ENCODE results near the gene CLIC5.

CLIC5 gene

DNA sequence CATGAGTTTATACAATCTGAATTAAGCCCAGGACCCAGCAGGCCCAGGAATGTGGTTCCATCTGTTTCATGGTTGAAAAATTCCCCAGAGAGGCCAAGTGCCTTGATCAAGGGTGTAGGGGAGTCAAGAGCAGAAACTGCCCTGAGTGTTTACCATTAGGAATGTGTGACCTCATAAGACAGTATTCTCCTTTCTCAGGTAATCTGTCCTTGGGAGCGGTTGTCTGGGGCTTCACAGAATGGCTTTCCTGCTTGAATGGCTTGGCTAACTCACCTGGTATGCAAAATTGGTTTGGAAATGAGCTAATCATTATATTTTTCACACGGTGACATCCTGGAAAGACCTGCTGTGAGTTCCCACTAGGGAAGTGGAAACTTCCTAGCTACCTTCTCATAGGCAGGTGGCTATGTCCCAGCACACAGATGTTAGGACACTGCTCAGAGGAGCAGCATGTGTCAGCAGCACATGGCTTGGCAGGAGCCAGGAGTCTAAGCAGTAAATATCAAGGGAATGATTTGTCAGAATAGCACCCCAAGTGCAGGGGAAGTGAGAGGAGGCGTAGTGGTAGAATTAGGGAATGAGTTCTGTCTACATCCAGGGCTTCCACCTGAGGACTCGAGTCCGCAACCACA, 17.7 kb downstream of the CLIC5 start:
- DNase-seq (ENCODE audit: low read depth), result no peak

DNA sequence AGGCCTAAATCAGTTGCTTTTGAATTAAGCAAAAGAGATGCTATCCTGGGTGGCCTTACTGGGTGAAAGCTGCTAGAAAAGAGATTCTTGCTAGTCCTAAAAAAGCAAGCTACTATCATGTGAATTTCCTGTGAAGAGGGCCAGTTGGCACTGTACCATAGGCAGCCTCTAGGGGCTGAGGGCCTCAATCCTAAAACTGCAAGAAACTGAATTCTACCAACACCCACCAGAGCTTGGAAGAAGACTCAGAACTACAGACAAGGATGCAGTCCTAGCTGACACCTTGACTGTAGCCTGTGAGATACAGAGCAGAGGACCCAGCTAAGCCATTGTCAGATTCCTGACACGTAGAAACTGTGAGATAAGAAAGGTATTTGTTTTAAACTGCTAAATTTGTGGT, 24.5 kb downstream of the CLIC5 start:
- DNase-seq (ENCODE audit: low read depth), result no peak

GRCh38 chr6:45990162-45990561, 25.5 kb downstream of the CLIC5 start:
- DNase-seq (ENCODE audit: low read depth), result no peak

- no peak for DNase-seq (ENCODE audit: low read depth)
These were observed 27.0 kb downstream of the CLIC5 start for GRCh38 chr6:45988635-45989034.

GRCh38 chr6:45987856-45988255, 27.8 kb downstream of the CLIC5 start:
- no peak for DNase-seq (ENCODE audit: low read depth)

DNA sequence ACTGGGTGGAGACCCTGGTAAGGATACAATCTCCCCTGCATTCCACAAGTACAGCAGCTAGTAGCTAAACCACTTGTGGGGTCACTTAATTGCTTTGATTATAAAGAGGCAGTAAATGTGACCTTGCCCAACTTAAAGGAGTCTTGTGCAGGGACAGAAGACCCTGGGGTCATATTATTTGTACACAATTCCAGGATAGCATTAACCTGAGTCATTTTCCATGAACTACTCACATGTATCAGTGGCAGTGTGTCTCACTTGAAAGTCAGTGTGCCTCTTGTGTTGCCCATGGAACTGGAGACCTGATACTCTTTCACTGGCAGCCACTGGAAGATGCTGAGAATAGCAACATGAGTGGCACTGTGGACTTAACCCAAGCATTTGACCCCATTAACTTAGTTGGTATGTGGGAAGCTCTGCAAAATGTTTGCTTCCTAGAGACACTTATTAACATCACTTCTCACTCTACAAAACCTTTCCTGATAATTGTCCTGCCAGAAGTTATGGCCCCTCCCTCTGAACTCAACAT, 28.9 kb downstream of the CLIC5 start:
- DNase-seq (ENCODE audit: low read depth), result no peak

- DNase-seq (ENCODE audit: low read depth), result no peak
These were observed 30.8 kb downstream of the CLIC5 start for GRCh38 chr6:45984788-45985425.

- DNase-seq (ENCODE audit: low read depth), result no peak
These were observed 31.3 kb downstream of the CLIC5 start for GRCh38 chr6:45984347-45984746.

DNA sequence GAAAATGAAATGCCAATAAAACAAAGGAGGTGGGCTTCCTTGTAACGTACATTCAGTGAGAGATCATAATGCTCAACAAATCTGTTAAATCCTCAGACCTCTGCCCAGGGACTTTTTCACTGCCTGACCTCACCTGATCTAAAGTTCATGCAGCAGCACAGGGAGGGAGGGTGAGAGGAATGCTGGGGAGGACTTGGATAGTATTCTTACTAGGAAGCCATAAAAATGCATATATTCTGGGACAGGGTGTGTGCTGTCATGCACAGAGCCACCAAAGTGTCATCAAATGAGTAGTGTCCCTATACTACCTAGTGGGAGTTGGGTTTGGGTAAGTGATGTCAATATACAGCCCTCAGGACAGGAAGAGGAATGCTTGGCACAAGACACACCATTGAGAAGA, 32.6 kb downstream of the CLIC5 start:
- no peak for DNase-seq (ENCODE audit: low read depth)

- DNase-seq (ENCODE audit: low read depth), result no peak
These were observed 33.2 kb downstream of the CLIC5 start for GRCh38 chr6:45982280-45983036.

GRCh38 chr6:45981046-45981445, 34.6 kb downstream of the CLIC5 start:
- DNase-seq (ENCODE audit: low read depth), result no peak

DNA sequence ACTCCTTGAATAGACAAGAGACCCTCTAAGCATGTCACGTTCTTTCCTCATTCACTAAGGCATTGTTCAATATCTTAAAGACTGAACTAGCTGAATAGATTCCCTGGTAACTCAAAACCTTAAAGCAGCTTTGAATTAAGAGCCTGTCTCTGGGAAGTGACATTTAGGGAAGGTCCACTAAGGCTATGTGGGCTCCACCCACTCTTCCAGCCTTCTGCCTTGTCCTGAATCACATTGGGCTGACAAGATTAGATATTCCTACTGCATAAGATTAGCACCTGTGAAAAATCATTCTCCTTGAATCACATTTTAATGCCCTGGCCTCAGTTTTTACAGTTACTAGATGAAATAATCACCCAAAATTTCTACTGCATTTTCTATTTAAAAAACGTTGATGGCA, 36.3 kb downstream of the CLIC5 start:
- no peak for DNase-seq (ENCODE audit: low read depth)

GRCh38 chr6:45974596-45974995, 41.1 kb downstream of the CLIC5 start:
- no peak for DNase-seq (ENCODE audit: low read depth)

DNA sequence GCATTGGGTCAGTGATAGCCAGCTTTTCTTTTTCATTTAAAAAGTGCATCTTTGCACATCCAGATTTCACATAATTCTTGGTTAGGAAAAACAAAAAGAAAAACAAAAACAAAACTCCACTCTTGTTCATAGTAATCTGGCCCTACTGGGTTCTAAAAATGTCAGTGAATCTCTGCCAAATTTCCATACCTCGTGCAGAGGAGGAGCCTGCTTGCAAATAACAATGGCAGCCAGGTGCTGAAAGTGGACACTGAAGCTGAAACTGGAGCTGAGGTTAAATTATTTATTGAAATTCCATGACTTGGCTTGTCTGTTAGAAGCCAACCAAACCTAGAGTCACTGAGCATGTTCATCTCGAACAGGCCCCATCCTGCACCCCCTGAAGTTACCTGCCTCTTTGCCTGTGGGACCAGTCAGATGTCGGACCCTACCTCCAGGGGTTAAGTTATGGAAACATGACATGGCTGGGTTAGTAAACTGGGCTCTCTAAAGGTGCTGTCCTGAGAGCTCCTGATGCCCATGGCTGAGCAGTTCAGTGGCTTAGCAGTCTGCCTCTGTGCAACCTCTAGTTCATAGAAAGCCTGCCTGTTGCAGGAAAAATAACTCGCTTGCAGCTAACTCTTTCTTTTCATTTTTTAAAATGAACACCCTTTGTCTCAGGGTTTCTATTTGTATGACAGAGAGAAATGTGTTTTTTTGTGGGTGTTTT, 42.7 kb downstream of the CLIC5 start:
- no peak for DNase-seq (ENCODE audit: low read depth)

- DNase-seq (ENCODE audit: low read depth), result no peak
These were observed 44.4 kb downstream of the CLIC5 start for GRCh38 chr6:45971287-45971686.

DNA sequence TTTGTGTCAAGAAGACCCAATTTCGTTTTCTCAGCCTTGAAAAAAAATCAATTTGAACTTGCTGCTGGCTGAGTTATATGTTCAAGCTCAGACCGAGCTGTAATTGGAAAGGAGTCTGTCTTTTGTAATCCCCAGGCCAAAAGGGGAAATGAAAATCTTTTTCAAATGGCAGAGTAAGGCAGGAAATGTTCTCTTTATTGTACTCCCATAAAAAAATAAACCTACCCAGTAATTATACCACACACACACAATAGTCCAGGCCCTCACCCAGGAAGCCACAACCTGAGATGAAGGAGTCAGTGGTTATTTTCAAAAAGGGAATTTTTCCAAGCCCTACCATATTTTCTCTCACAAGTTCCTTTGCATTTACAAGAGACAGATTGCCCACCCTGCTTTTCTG, 45.3 kb downstream of the CLIC5 start:
- no peak for DNase-seq (ENCODE audit: low read depth)

DNA sequence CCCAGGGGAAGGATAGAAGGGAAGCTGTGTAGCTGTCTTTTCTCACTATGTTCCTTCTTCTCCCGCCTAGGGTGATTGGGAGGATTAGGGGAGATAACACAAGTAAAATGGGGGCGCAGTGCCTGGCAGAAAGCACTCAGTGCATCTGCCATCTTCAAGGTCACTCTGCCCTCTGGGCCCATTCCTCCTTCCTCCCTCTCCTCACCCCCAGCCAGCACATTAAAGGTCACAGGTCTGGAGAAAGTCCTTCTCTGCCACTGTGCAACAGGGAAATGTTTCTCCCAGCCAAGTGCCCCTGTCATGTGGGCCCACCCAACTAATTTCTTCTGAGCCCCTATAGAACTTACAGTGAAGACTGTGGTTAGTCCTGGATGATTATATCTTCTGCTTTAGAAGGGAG, 45.8 kb downstream of the CLIC5 start:
- no peak for DNase-seq (ENCODE audit: low read depth)

- DNase-seq (ENCODE audit: low read depth), result no peak
These were observed 46.6 kb downstream of the CLIC5 start for GRCh38 chr6:45969026-45969425.

GRCh38 chr6:45967363-45967762, 48.3 kb downstream of the CLIC5 start:
- no peak for DNase-seq (ENCODE audit: low read depth)

- DNase-seq (ENCODE audit: low read depth), result no peak
These were observed 48.9 kb downstream of the CLIC5 start for GRCh38 chr6:45966797-45967196.

- DNase-seq (ENCODE audit: low read depth), result no peak
These were observed 49.3 kb downstream of the CLIC5 start for GRCh38 chr6:45966340-45966739.

DNA sequence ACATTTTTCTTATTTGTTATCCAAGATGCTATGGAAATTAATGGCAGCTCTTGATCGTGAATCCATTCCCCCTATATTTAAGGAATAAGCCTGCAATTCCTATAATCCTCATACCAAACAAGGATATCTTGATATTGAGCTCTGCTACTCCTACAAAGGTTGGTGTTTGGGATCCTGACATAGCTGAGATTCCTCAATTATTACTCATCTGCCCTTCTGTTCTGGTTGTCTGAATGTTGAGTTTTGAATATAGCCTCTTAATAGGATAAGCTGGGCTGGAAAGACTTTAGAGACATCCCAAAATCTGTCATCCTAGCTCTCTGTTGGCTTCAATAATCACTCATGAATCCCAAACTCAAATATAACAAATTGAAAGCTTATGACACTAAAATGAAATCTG, 49.9 kb downstream of the CLIC5 start:
- no peak for DNase-seq (ENCODE audit: low read depth)

DNA sequence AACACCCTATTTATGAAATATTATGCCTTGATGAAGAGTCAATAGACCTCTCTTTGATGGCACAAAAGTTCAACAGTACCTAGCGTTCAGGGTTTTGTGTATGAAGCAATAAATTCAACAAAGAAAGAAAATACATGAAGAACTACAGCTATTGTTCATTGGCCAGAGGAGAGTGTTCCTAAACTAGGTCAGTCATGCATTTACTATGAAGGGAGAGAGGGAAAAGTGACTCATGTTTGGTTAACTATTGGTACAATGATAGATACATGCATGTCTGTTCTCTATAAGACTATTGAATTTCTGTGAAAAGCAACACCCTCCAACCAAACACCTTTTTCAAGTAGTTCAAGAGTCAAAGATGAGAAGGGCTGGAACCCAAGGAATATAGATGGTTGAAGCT, 50.7 kb downstream of the CLIC5 start:
- DNase-seq (ENCODE audit: low read depth), result no peak
